Liver (tissue), 9 donors: ENCODE measurements around the gene MAP1LC3B2. TPM values are rescaled to one million over a fixed set of nuclear protein-coding genes. Genes with fewer than 3 reads are reported as not detected.

Experiments
- DNase-seq: peaks from one replicate; pipeline ENCODE4 v3.0.0-alpha.2; 2017; ENCODE audit warnings: low spot score
- H3K27ac ChIP-seq, 2 donors: one replicate each; pipeline ENCODE4 v1.7.0; 2013; ENCODE audit warnings: inconsistent platforms in 2 of 2, low read length in 2 of 2, control low read depth in 1 of 2, low read depth in 1 of 2, mild to moderate bottlenecking in 1 of 2
- H3K27me3 ChIP-seq, 4 donors: one replicate each; pipeline versions ENCODE4 v1.6.1 to v1.7.0; 2013; ENCODE audit warnings: low read length in 3 of 4, inconsistent platforms in 1 of 4, mild to moderate bottlenecking in 1 of 4, moderate library complexity in 1 of 4; ENCODE audit not compliant: control insufficient read depth in 4 of 4, insufficient read depth in 4 of 4
- H3K36me3 ChIP-seq, 4 donors: one replicate each; pipeline versions ENCODE4 v1.6.1 to v1.7.0; 2013; ENCODE audit warnings: low read length in 3 of 4, mild to moderate bottlenecking in 3 of 4, low read depth in 1 of 4, moderate library complexity in 1 of 4; ENCODE audit not compliant: control insufficient read depth in 4 of 4, insufficient read depth in 3 of 4
- H3K4me1 ChIP-seq, 4 donors: one replicate each; pipeline versions ENCODE4 v1.6.1 to v1.7.0; 2013; ENCODE audit warnings: low read length in 3 of 4, mild to moderate bottlenecking in 3 of 4, moderate library complexity in 1 of 4; ENCODE audit not compliant: control insufficient read depth in 4 of 4, insufficient read depth in 4 of 4
- H3K4me3 ChIP-seq, 3 donors: one replicate each; pipeline versions ENCODE4 v1.6.1 to v1.7.0; 2013; ENCODE audit warnings: low read length in 3 of 3, control low read depth in 1 of 3, low read depth in 1 of 3, mild to moderate bottlenecking in 1 of 3
- H3K9ac ChIP-seq, 2 donors: one replicate each; pipeline ENCODE4 v1.7.0; 2013; ENCODE audit warnings: low read length in 2 of 2, mild to moderate bottlenecking in 2 of 2, moderate library complexity in 2 of 2, control low read depth in 1 of 2, low read depth in 1 of 2
- H3K9me3 ChIP-seq, 4 donors: one replicate each; pipeline versions ENCODE4 v1.6.1 to v1.7.0; 2013; ENCODE audit warnings: low read length in 3 of 4; ENCODE audit not compliant: control insufficient read depth in 4 of 4
- ATF3 ChIP-seq: IDR thresholded peaks from 2 replicates; pipeline ENCODE4 v1.6.1; 2016; ENCODE audit warnings: antibody characterized with exemption
- CTCF ChIP-seq: fragments of 150-350 bp; IDR thresholded peaks from 2 replicates; pipeline ENCODE4 v1.5.1; 2017; ENCODE audit warnings: improper control_type of control experiment, low read depth, low read length; ENCODE audit not compliant: missing input control
- FOXA1 ChIP-seq: IDR thresholded peaks from 2 replicates; pipeline ENCODE4 v1.6.1; 2016; ENCODE audit warnings: antibody characterized with exemption
- FOXA2 ChIP-seq: IDR thresholded peaks from 2 replicates; pipeline ENCODE4 v1.6.1; 2016; ENCODE audit warnings: antibody characterized with exemption
- GABPA ChIP-seq, 2 donors: IDR thresholded peaks in 1 of 2; conservative IDR thresholded peaks in 1 of 2; 2 replicates each; pipeline ENCODE4 v1.6.1; 2016; ENCODE audit warnings: antibody characterized with exemption in 2 of 2, mild to moderate bottlenecking in 1 of 2, moderate library complexity in 1 of 2
- HNF4A ChIP-seq, 2 donors: conservative IDR thresholded peaks; 2 replicates each; pipeline ENCODE4 v1.6.1; 2016; ENCODE audit warnings: antibody characterized with exemption in 2 of 2, mild to moderate bottlenecking in 2 of 2
- HNF4G ChIP-seq: IDR thresholded peaks from 2 replicates; pipeline ENCODE4 v1.6.1; 2016; ENCODE audit warnings: antibody characterized with exemption
- JUND ChIP-seq, 2 donors: IDR thresholded peaks; 2 replicates each; pipeline ENCODE4 v1.6.1; 2016; ENCODE audit warnings: antibody characterized with exemption in 2 of 2
- MAX ChIP-seq: IDR thresholded peaks from 2 replicates; pipeline ENCODE4 v1.6.1; 2016; ENCODE audit warnings: antibody characterized with exemption
- NR2F2 ChIP-seq: IDR thresholded peaks from 2 replicates; pipeline ENCODE4 v1.6.1; 2016; ENCODE audit warnings: antibody characterized with exemption
- RAD21 ChIP-seq, 2 donors: IDR thresholded peaks; 2 replicates each; pipeline ENCODE4 v1.6.1; 2016; ENCODE audit warnings: antibody characterized with exemption in 2 of 2, mild to moderate bottlenecking in 2 of 2
- RXRA ChIP-seq, 2 donors: IDR thresholded peaks; 2 replicates each; pipeline ENCODE4 v1.6.1; 2017 to 2018; ENCODE audit warnings: antibody characterized with exemption in 2 of 2, mild to moderate bottlenecking in 1 of 2
- SP1 ChIP-seq: IDR thresholded peaks from 2 replicates; pipeline ENCODE4 v1.6.1; 2018; ENCODE audit warnings: antibody characterized with exemption, mild to moderate bottlenecking
- TAF1 ChIP-seq: conservative IDR thresholded peaks from 2 replicates; pipeline ENCODE4 v1.6.1; 2016; ENCODE audit warnings: antibody characterized with exemption, mild to moderate bottlenecking
- YY1 ChIP-seq: IDR thresholded peaks from 2 replicates; pipeline ENCODE4 v1.6.1; 2016; ENCODE audit warnings: antibody characterized with exemption, mild to moderate bottlenecking
- ZBTB33 ChIP-seq: IDR thresholded peaks from 2 replicates; pipeline ENCODE4 v1.6.1; 2016; ENCODE audit warnings: antibody characterized with exemption
- WGBS: extraction: QIAGEN DNeasy Blood & Tissue Kit; methylation state at CpG from one replicate; pipeline ENCODE4 v1.1.7; 2013; 5-methylcytosine and 5-hydroxymethylcytosine counted together
- polyA plus RNA-seq, 2 donors: library from polyadenylated mRNA; stranded (reverse) in 1 of 2; unstranded in 1 of 2; fragments of 200-250 nt in 1 of 2; fragments of >200 nt in 1 of 2; fragmentation: Nextera tagmentation in 1 of 2; extraction: Ambion mirVana in 1 of 2; gene quantifications; one replicate each; pipeline versions ENCODE4 v1.2.1 to v1.2.3, GENCODE V29; 2013 to 2015
- total RNA-seq, 2 donors: library from RNA; depleted of rRNA; stranded (reverse); fragments of >200 nt; gene quantifications; one replicate each; pipeline ENCODE4 v1.2.3, GENCODE V29; 2014
- donor health status: healthy.
- donor health status: healthy.
- donor health status: healthy.
- donor health status: healthy.
- donor health status: healthy.

The MAP1LC3B2 gene
- total and polyA plus RNA-seq, 4 donors, result 1.3 to 7.7 TPM; not detected in 2

- TF ChIP-seq ZBTB33 (no peak), JUND (IDR thresholded peaks at IDR 0.05) (no peak), NR2F2 (no peak), RAD21 (IDR thresholded peaks at IDR 0.05) (no peak), FOXA2 (no peak), MAX (no peak), TAF1 (no peak), YY1 (no peak)
These were observed 34.2 kb upstream of the MAP1LC3B2 start (continued) for GRCh38 chr12:116524964-116525379.

- TF ChIP-seq HNF4A (conservative IDR thresholded peaks at IDR 0.05) (peak; percentile 27 to 36), RXRA (IDR thresholded peaks at IDR 0.05) (peak in 1 of 2 donors; percentile 10), JUND (IDR thresholded peaks at IDR 0.05) (peak; percentile 19 to 27), MAX (no peak), RAD21 (IDR thresholded peaks at IDR 0.05) (peak in 1 of 2 donors; percentile 31)
- WGBS, result 32% methylated on average over 15 of the region's 15 CpGs
- no peaks in the 10 kb centered on the region for H3K9me3 ChIP-seq
- no peak overlapping the region for H3K4me3 ChIP-seq
- H3K4me1 ChIP-seq, result peaks cover 0 to 15% (median 10%) of the 10 kb centered on the region in 4 donors
- no peak for DNase-seq
- no peak overlapping the region for H3K27ac ChIP-seq
- no peak overlapping the region for H3K9ac ChIP-seq
- no peaks in the 10 kb centered on the region for H3K27me3 ChIP-seq
- no peaks in the 10 kb centered on the region for H3K36me3 ChIP-seq
These were observed 33.7 kb upstream of the MAP1LC3B2 start for GRCh38 chr12:116525418-116526001.

GRCh38 chr12:116528065-116528464 lies 31.1 kb upstream of the MAP1LC3B2 start:
- no peak for TF ChIP-seq ATF3
- H3K4me1 ChIP-seq, result peaks cover 2 to 19% (median 12%) of the 10 kb centered on the region in 4 donors
- no peak overlapping the region for H3K9ac ChIP-seq
- H3K36me3 ChIP-seq, result no peaks in the 10 kb centered on the region
- no peaks in the 10 kb centered on the region for H3K9me3 ChIP-seq
- 87% methylated on average over 4 of the region's 4 CpGs for WGBS
- no peak for DNase-seq
- no peaks in the 10 kb centered on the region for H3K27me3 ChIP-seq
- H3K4me3 ChIP-seq, result no peak overlapping the region
- no peak overlapping the region for H3K27ac ChIP-seq

- no peak overlapping the region for H3K27ac ChIP-seq
- no peaks in the 10 kb centered on the region for H3K36me3 ChIP-seq
- no peak for DNase-seq
- H3K27me3 ChIP-seq, result no peaks in the 10 kb centered on the region
- H3K9me3 ChIP-seq, result no peaks in the 10 kb centered on the region
- H3K4me3 ChIP-seq, result no peak overlapping the region
- peaks cover 4 to 23% (median 15%) of the 10 kb centered on the region in 4 donors for H3K4me1 ChIP-seq
- 65% methylated on average over 1 of the region's 1 CpG for WGBS
- H3K9ac ChIP-seq, result no peak overlapping the region
- TF ChIP-seq JUND (IDR thresholded peaks at IDR 0.05) (no peak), HNF4G (no peak), GABPA (IDR thresholded peaks at IDR 0.05 in 1 of 2, conservative IDR thresholded peaks at IDR 0.05 in 1 of 2) (no peak), CTCF (no peak), SP1 (no peak), TAF1 (no peak), NR2F2 (no peak), ATF3 (no peak), FOXA1 (no peak), RAD21 (IDR thresholded peaks at IDR 0.05) (no peak), FOXA2 (no peak), MAX (no peak), HNF4A (conservative IDR thresholded peaks at IDR 0.05) (no peak), RXRA (IDR thresholded peaks at IDR 0.05) (no peak)
These were observed 30.7 kb upstream of the MAP1LC3B2 start for GRCh38 chr12:116528498-116528897.
